H9 (cell line): ENCODE data around the gene FOXP4. TPM values are rescaled to one million over a fixed set of nuclear protein-coding genes. Genes with fewer than 3 reads are reported as not detected.

Experiments used
- DNase-seq: peaks from one replicate; pipeline ENCODE4 v3.0.0-alpha.2; 2017
- H2AFZ ChIP-seq: one replicate; pipeline ENCODE4 v1.6.1; 2013; ENCODE audit warnings: mild to moderate bottlenecking, low read length, control low read depth, moderate library complexity
- H2AK5ac ChIP-seq: 2 replicates; pipeline ENCODE4 v1.6.1; 2013; ENCODE audit warnings: low read length, control low read depth, mixed read lengths; ENCODE audit not compliant: insufficient read length
- H2BK120ac ChIP-seq: one replicate; pipeline ENCODE4 v1.6.1; 2013; ENCODE audit warnings: low read depth, mild to moderate bottlenecking, low read length, control low read depth, inconsistent platforms; ENCODE audit not compliant: poor library complexity, severe bottlenecking
- H2BK12ac ChIP-seq: 2 replicates; pipeline ENCODE4 v1.6.1; 2013; ENCODE audit warnings: low read length, control low read depth, mixed read lengths, low read depth; ENCODE audit not compliant: insufficient read length
- H2BK15ac ChIP-seq: 2 replicates; pipeline ENCODE4 v1.6.1; 2013; ENCODE audit warnings: low read depth, low read length, control low read depth
- H2BK20ac ChIP-seq: one replicate; pipeline ENCODE4 v1.6.1; 2013; ENCODE audit warnings: low read depth, mild to moderate bottlenecking, low read length, control low read depth, inconsistent platforms; ENCODE audit not compliant: poor library complexity, severe bottlenecking
- H2BK5ac ChIP-seq: 2 replicates; pipeline ENCODE4 v1.6.1; 2013; ENCODE audit warnings: low read length, control low read depth, mixed read lengths; ENCODE audit not compliant: insufficient read length
- H3K14ac ChIP-seq: 2 replicates; pipeline ENCODE4 v1.6.1; 2013; ENCODE audit warnings: low read length, control low read depth; ENCODE audit not compliant: insufficient read depth
- H3K18ac ChIP-seq: 2 replicates; pipeline ENCODE4 v1.6.1; 2013; ENCODE audit warnings: low read depth, mild to moderate bottlenecking, mixed read lengths, low read length, control low read depth; ENCODE audit not compliant: insufficient read length
- H3K23ac ChIP-seq: 2 replicates; pipeline ENCODE4 v1.6.1; 2013; ENCODE audit warnings: low read length, control low read depth, mixed read lengths, low read depth; ENCODE audit not compliant: insufficient read length
- H3K23me2 ChIP-seq: 2 replicates; pipeline ENCODE4 v1.6.1; 2013; ENCODE audit warnings: low read depth, mild to moderate bottlenecking, mixed read lengths, low read length, control low read depth; ENCODE audit not compliant: insufficient read length, poor library complexity, severe bottlenecking
- H3K27ac ChIP-seq: 2 replicates; pipeline ENCODE4 v1.5.1; 2013; ENCODE audit warnings: low read length, control low read depth, mixed read lengths, low read depth; ENCODE audit not compliant: insufficient read length
- H3K27me3 ChIP-seq: 2 replicates; pipeline ENCODE4 v1.6.1; 2013; ENCODE audit warnings: low read length, control low read depth, inconsistent platforms; ENCODE audit not compliant: insufficient read depth
- H3K4ac ChIP-seq: 2 replicates; pipeline ENCODE4 v1.6.1; 2013; ENCODE audit warnings: low read depth, mild to moderate bottlenecking, control low read depth, inconsistent platforms, low read length, moderate library complexity
- H3K4me1 ChIP-seq: 2 replicates; pipeline ENCODE4 v1.6.1; 2013; ENCODE audit warnings: low read length, control low read depth, inconsistent platforms; ENCODE audit not compliant: insufficient read depth
- H3K4me2 ChIP-seq: 2 replicates; pipeline ENCODE4 v1.6.1; 2013; ENCODE audit warnings: low read length, control low read depth, mixed read lengths; ENCODE audit not compliant: insufficient read length, insufficient read depth
- H3K56ac ChIP-seq: 2 replicates; pipeline ENCODE4 v1.6.1; 2013; ENCODE audit warnings: low read depth, mild to moderate bottlenecking, mixed read lengths, low read length, control low read depth; ENCODE audit not compliant: insufficient read length
- H3K79me1 ChIP-seq: 2 replicates; pipeline ENCODE4 v1.6.1; 2013; ENCODE audit warnings: low read depth, mild to moderate bottlenecking, moderate library complexity, low read length, control low read depth, inconsistent platforms; ENCODE audit not compliant: insufficient read depth, poor library complexity, severe bottlenecking
- H3K79me2 ChIP-seq: 2 replicates; pipeline ENCODE4 v1.6.1; 2013; ENCODE audit warnings: low read length, control low read depth, inconsistent platforms; ENCODE audit not compliant: insufficient read depth
- H3K9ac ChIP-seq: 2 replicates; pipeline ENCODE4 v1.6.1; 2013; ENCODE audit warnings: low read length, control low read depth, mixed read lengths; ENCODE audit not compliant: insufficient read length; ENCODE audit errors: extremely low read depth
- H3K9me3 ChIP-seq: one replicate; pipeline ENCODE4 v1.6.1; 2013; ENCODE audit warnings: low read depth, low read length, inconsistent platforms; ENCODE audit not compliant: control insufficient read depth
- H3T11ph ChIP-seq: one replicate; pipeline ENCODE4 v1.6.1; 2013; ENCODE audit warnings: mild to moderate bottlenecking, low read length, control low read depth, inconsistent platforms
- H4K20me1 ChIP-seq: one replicate; pipeline ENCODE4 v1.6.1; 2013; ENCODE audit not compliant: control insufficient read depth, insufficient read length, insufficient read depth
- H4K5ac ChIP-seq: 2 replicates; pipeline ENCODE4 v1.6.1; 2013; ENCODE audit warnings: low read depth, mild to moderate bottlenecking, mixed read lengths, low read length, control low read depth; ENCODE audit not compliant: insufficient read length
- H4K8ac ChIP-seq: replicated peaks from 2 replicates; pipeline ENCODE4 v1.6.1; 2013; ENCODE audit warnings: low read length, control low read depth, mixed read lengths, low read depth; ENCODE audit not compliant: insufficient read length
- H4K91ac ChIP-seq: 2 replicates; pipeline ENCODE4 v1.6.1; 2013; ENCODE audit warnings: low read depth, mild to moderate bottlenecking, moderate library complexity, mixed read lengths, low read length, control low read depth; ENCODE audit not compliant: insufficient read length
- H3K27ac Mint-ChIP-seq, 3 experiments: 2 replicates in 2 of 3; 3 replicates in 1 of 3; pipeline ENCODE4 v1.8.0; 2020 to 2021; ENCODE audit warnings: mixed read lengths in 3 of 3, mild to moderate bottlenecking in 1 of 3, moderate library complexity in 1 of 3
- H3K27me3 Mint-ChIP-seq: 2 replicates; pipeline ENCODE4 v1.8.0; 2021; ENCODE audit warnings: low read depth, mild to moderate bottlenecking, moderate library complexity, mixed read lengths
- H3K36me3 Mint-ChIP-seq, 3 experiments: 2 replicates in 2 of 3; 3 replicates in 1 of 3; pipeline ENCODE4 v1.8.0; 2020 to 2021; ENCODE audit warnings: low read depth in 3 of 3, mixed read lengths in 3 of 3; ENCODE audit not compliant: insufficient read depth in 1 of 3
- H3K4me1 Mint-ChIP-seq, 2 experiments: 2 replicates each; pipeline ENCODE4 v1.8.0; 2020; ENCODE audit warnings: mixed read lengths in 2 of 2
- H3K4me3 Mint-ChIP-seq, 2 experiments: 2 replicates in 1 of 2; 3 replicates in 1 of 2; pipeline ENCODE4 v1.8.0; 2020 to 2021; ENCODE audit warnings: mild to moderate bottlenecking in 2 of 2, mixed read lengths in 2 of 2, moderate library complexity in 1 of 2
- H3K9me3 Mint-ChIP-seq, 2 experiments: 2 replicates in 1 of 2; 3 replicates in 1 of 2; pipeline ENCODE4 v1.8.0; 2020; ENCODE audit warnings: mild to moderate bottlenecking in 2 of 2, mixed read lengths in 2 of 2, moderate library complexity in 1 of 2
- CTCF ChIP-seq: fragments of 200-600 bp; sonication (generic); conservative IDR thresholded peaks from 3 replicates; pipeline ENCODE4 v1.8.0; 2021; ENCODE audit warnings: antibody characterized with exemption, mild to moderate bottlenecking
- WGBS: extraction: QIAGEN DNeasy Blood & Tissue Kit; methylation state at CpG from one replicate; pipeline ENCODE4 v1.1.7; 2013; ENCODE audit warnings: missing lambda C conversion rate, low lambda C conversion rate, mixed read lengths; ENCODE audit not compliant: insufficient read length; ENCODE audit errors: extremely low coverage; 5-methylcytosine and 5-hydroxymethylcytosine counted together
- total RNA-seq: library from RNA; stranded (reverse); gene quantifications from 2 replicates; pipeline ENCODE4 v1.2.1, GENCODE V29; 2021

The FOXP4 gene
- total RNA-seq, 1 experiment from 2014 or later, result 18.2 TPM

- peaks cover 5% of the 10 kb centered on the region for H3K27me3 Mint-ChIP-seq
- no peak for TF ChIP-seq CTCF
- no peak overlapping the region for H4K8ac ChIP-seq
- no peak overlapping the region for H2AK5ac ChIP-seq
- H2BK15ac ChIP-seq, result no peak overlapping the region
- peak; percentile 50 for DNase-seq
- H3K9me3 Mint-ChIP-seq, result no peaks in the 10 kb centered on the region; a peak in 1 of 5 replicates
- H3K27me3 ChIP-seq, result no peaks in the 10 kb centered on the region
- H3K27ac Mint-ChIP-seq, result peak overlapping the region; percentile 93 to 97 (median 97)
- no peak overlapping the region for H2BK5ac ChIP-seq
- no peak overlapping the region for H3K56ac ChIP-seq
- peak overlapping the region; percentile 54 for H3K4me2 ChIP-seq
- no peak overlapping the region for H2BK120ac ChIP-seq
- WGBS, result no CpG with 5 or more reads among the region's 3 CpGs
- H3K27ac ChIP-seq, result no peak overlapping the region
- no peaks in the 10 kb centered on the region for H3K79me1 ChIP-seq
- H3K9me3 ChIP-seq, result no peaks in the 10 kb centered on the region
- H3T11ph ChIP-seq, result no peak overlapping the region
- H2BK12ac ChIP-seq, result no peak overlapping the region
- peaks cover 27% of the 10 kb centered on the region; the same call in 1 of the 2 replicates for H3K4me1 ChIP-seq
- H3K4me1 Mint-ChIP-seq, result peaks cover 70 to 85% of the 10 kb centered on the region in 2 experiments
- H3K4me3 Mint-ChIP-seq, result peak overlapping the region; percentile 38 to 71
- no peak overlapping the region; the same call in 1 of the 2 replicates for H3K14ac ChIP-seq
- H3K4ac ChIP-seq, result no peak overlapping the region
- peak overlapping the region; percentile 32 for H3K18ac ChIP-seq
- H4K91ac ChIP-seq, result no peak overlapping the region
- no peak overlapping the region for H3K23ac ChIP-seq
- H2AFZ ChIP-seq, result no peak overlapping the region
- H3K23me2 ChIP-seq, result no peaks in the 10 kb centered on the region
- no peak overlapping the region for H3K9ac ChIP-seq
- H2BK20ac ChIP-seq, result no peak overlapping the region
- H3K36me3 Mint-ChIP-seq, result peaks cover 0 to 11% (median 6%) of the 10 kb centered on the region in 3 experiments; a peak in 5 of 7 replicates
- H4K5ac ChIP-seq, result no peak overlapping the region
- H4K20me1 ChIP-seq, result no peaks in the 10 kb centered on the region
- H3K79me2 ChIP-seq, result no peaks in the 10 kb centered on the region
Observed at GRCh38 chr6:41579088-41579610, 33.0 kb downstream of the FOXP4 start.
